Measurements from ENCODE around the gene KAT14. TPM values are rescaled to one million over a fixed set of nuclear protein-coding genes. Genes with fewer than 3 reads are reported as not detected.
"Not testable (repeated sequence)": the region's sequence is repeated elsewhere in the genome, so short reads cannot be mapped to it uniquely, and the experiment has no call there.

The KAT14 gene
- total RNA-seq, 1 experiment from 2014 or later: 28.4 TPM

GRCh38 chr20:18190338-18191233 is 52.9 kb downstream of the KAT14 start:
- no peak for TF ChIP-seq CTCF (conservative IDR thresholded peaks at IDR 0.05)
- no peak for TF ChIP-seq EZH2 (IDR thresholded peaks at IDR 0.05; ENCODE audit: low read depth)
- no peak overlapping the region for H2AFZ ChIP-seq
- ChIA-PET POLR2A (ENCODE audit: unreplicated experiment) (no interaction called here), CTCF (no interaction called here)
- no peaks in the 10 kb centered on the region for H3K79me2 ChIP-seq (ENCODE audit: low read depth)
- no peak overlapping the region for H3K4me2 ChIP-seq
- BruUV-seq (replicated peaks): no TSS peak
- H3K9me3 ChIP-seq (ENCODE audit: insufficient read depth, low read depth): no peaks in the 10 kb centered on the region
- H3K4me3 ChIP-seq: no peak overlapping the region
- no peaks in the 10 kb centered on the region for H3F3A ChIP-seq (ENCODE audit: insufficient read depth, low read depth)
- H3K4me1 ChIP-seq (replicated peaks; ENCODE audit: insufficient read depth): no peaks in the 10 kb centered on the region
- intact Hi-C loops (cut with micrococcal nuclease; ENCODE audit: unreplicated experiment): no loop called here
- H3K27ac ChIP-seq: no peak overlapping the region
- no peak for DNase-seq
- no peaks in the 10 kb centered on the region for H3K27me3 ChIP-seq (ENCODE audit: insufficient read depth, low read depth)
- peaks cover 17% of the 10 kb centered on the region; the same call in 1 of the 2 replicates for H3K36me3 ChIP-seq (ENCODE audit: low read depth)
- H3K9me2 ChIP-seq (ENCODE audit: insufficient read depth): no peaks in the 10 kb centered on the region
- no peaks in the 10 kb centered on the region for H4K20me1 ChIP-seq (ENCODE audit: insufficient read depth)

- H3K4me1 ChIP-seq (replicated peaks; ENCODE audit: insufficient read depth): no peaks in the 10 kb centered on the region
- no peak overlapping the region for H3K27ac ChIP-seq
- no peaks in the 10 kb centered on the region for H3K9me2 ChIP-seq (ENCODE audit: insufficient read depth)
- ChIA-PET CTCF (no interaction called here), POLR2A (ENCODE audit: unreplicated experiment) (no interaction called here)
- H4K20me1 ChIP-seq (ENCODE audit: insufficient read depth): no peaks in the 10 kb centered on the region
- intact Hi-C loops (cut with micrococcal nuclease; ENCODE audit: unreplicated experiment): no loop called here
- no peak overlapping the region for H2AFZ ChIP-seq
- no peak for DNase-seq
- peaks cover 5% of the 10 kb centered on the region; the same call in 1 of the 2 replicates for H3F3A ChIP-seq (ENCODE audit: insufficient read depth, low read depth)
- no peak overlapping the region for H3K4me2 ChIP-seq
- H3K4me3 ChIP-seq: no peak overlapping the region
- H3K36me3 ChIP-seq (ENCODE audit: low read depth): peaks cover 10% of the 10 kb centered on the region; the same call in 1 of the 2 replicates
- no peaks in the 10 kb centered on the region for H3K79me2 ChIP-seq (ENCODE audit: low read depth)
- no peaks in the 10 kb centered on the region for H3K9me3 ChIP-seq (ENCODE audit: insufficient read depth, low read depth)
- no TSS peak for BruUV-seq (replicated peaks)
- TF ChIP-seq CTCF (conservative IDR thresholded peaks at IDR 0.05) (no peak), EZH2 (IDR thresholded peaks at IDR 0.05; ENCODE audit: low read depth) (no peak)
- no peaks in the 10 kb centered on the region for H3K27me3 ChIP-seq (ENCODE audit: insufficient read depth, low read depth)
Observed at GRCh38 chr20:18191306-18191705, 53.6 kb downstream of the KAT14 start.

GRCh38 chr20:18194461-18194860 is 56.8 kb downstream of the KAT14 start:
- H3K27me3 ChIP-seq (ENCODE audit: insufficient read depth, low read depth); H3K36me3 ChIP-seq (ENCODE audit: low read depth); intact Hi-C loops (cut with micrococcal nuclease; ENCODE audit: unreplicated experiment); H3K79me2 ChIP-seq (ENCODE audit: low read depth); H3K9me2 ChIP-seq (ENCODE audit: insufficient read depth); DNase-seq; POLR2A ChIA-PET (ENCODE audit: unreplicated experiment); CTCF ChIA-PET; BruUV-seq (replicated peaks); H3K4me3 ChIP-seq; H3K27ac ChIP-seq; H3K9me3 ChIP-seq (ENCODE audit: insufficient read depth, low read depth); H2AFZ ChIP-seq; H4K20me1 ChIP-seq (ENCODE audit: insufficient read depth); H3K4me2 ChIP-seq: not testable (repeated sequence)
- H3F3A ChIP-seq (ENCODE audit: insufficient read depth, low read depth): peaks cover 26% of the 10 kb centered on the region
- peaks cover 22% of the 10 kb centered on the region for H3K4me1 ChIP-seq (replicated peaks; ENCODE audit: insufficient read depth)

Measured in PC-9 (cell line).